Heart right ventricle (tissue), 16 donors: ENCODE results near the gene OR2V2. TPM values are rescaled to one million over a fixed set of nuclear protein-coding genes. Genes with fewer than 3 reads are reported as not detected.
A peak's percentile ranks its signal among the peaks of the same experiment; 100 is the strongest.
"Not testable (repeated sequence)": the region's sequence is repeated elsewhere in the genome, so short reads cannot be mapped to it uniquely, and the experiment has no call there.

Experiments used
- ATAC-seq, 8 donors: fragments of 200-7000 bp; cut with Tn5 transposase; one replicate each; pipeline ENCODE4 v1.9.1; 2020; ENCODE audit warnings: mild to moderate bottlenecking in 8 of 8, moderate library complexity in 8 of 8, moderate number of reproducible peaks in 1 of 8
- DNase-seq, 2 donors: peaks; one replicate each; pipeline ENCODE4 v3.0.0-alpha.2; 2020
- H3K27ac ChIP-seq, 10 donors: fragments of 200-600 bp; sonication (generic) in 2 of 10; one replicate each; pipeline versions ENCODE4 v1.5.0 to v1.8.0; 2020 to 2022; ENCODE audit warnings: mild to moderate bottlenecking in 3 of 10
- H3K27me3 ChIP-seq, 7 donors: fragments of 200-600 bp; one replicate each; pipeline ENCODE4 v1.8.0; 2021 to 2022; ENCODE audit warnings: mild to moderate bottlenecking in 2 of 7
- H3K36me3 ChIP-seq, 9 donors: fragments of 200-600 bp; sonication (generic) in 1 of 9; one replicate each; pipeline versions ENCODE4 v1.5.0 to v1.8.0; 2020 to 2022; ENCODE audit warnings: mild to moderate bottlenecking in 2 of 9
- H3K4me1 ChIP-seq, 9 donors: fragments of 200-600 bp; sonication (generic) in 1 of 9; one replicate each; pipeline versions ENCODE4 v1.5.0 to v1.8.0; 2020 to 2022; ENCODE audit warnings: mild to moderate bottlenecking in 4 of 9
- H3K4me3 ChIP-seq, 10 donors: fragments of 200-600 bp; sonication (generic) in 2 of 10; one replicate each; pipeline versions ENCODE4 v1.5.0 to v1.8.0; 2020 to 2022; ENCODE audit warnings: mild to moderate bottlenecking in 7 of 10, moderate library complexity in 2 of 10
- H3K9me3 ChIP-seq, 11 donors: fragments of 200-600 bp in 10 of 11; sonication (generic) in 2 of 11; one replicate each; pipeline versions ENCODE4 v1.5.0 to v1.8.0; 2013 to 2022; ENCODE audit warnings: mild to moderate bottlenecking in 2 of 11, control low read depth in 1 of 11, moderate library complexity in 1 of 11
- WGBS, 2 donors: extraction: QIAGEN DNeasy Blood & Tissue Kit; methylation state at CpG; one replicate each; pipeline ENCODE4 v1.1.7; 2013; ENCODE audit warnings: inconsistent platforms in 1 of 2; 5-methylcytosine and 5-hydroxymethylcytosine counted together
- intact Hi-C, 10 donors: fragments of 100-400 bp; cut with DNase I; formaldehyde crosslinking; loops; one replicate each; pipeline versions ENCODE4 v1.11.1 to v1.14.2; 2022
- polyA plus RNA-seq, 2 donors: library from polyadenylated mRNA; stranded (reverse); fragments of 200-250 nt; gene quantifications; one replicate each; pipeline ENCODE4 v1.2.3, GENCODE V29; 2013
- total RNA-seq, 10 donors: library from RNA; stranded (reverse); fragmentation: NEBNext Ultra II Directional in 3 of 10; extraction: Animal tissue kit (Norgen Biotek cat#: 25700) in 3 of 10; gene quantifications; one replicate each; pipeline versions ENCODE4 v1.2.1 to v1.2.4, GENCODE V29; 2021 to 2023
- TF ChIP-seq, protein P1 (sequence below), 9 donors: fragments of 200-600 bp; sonication (generic) in 2 of 9; IDR thresholded peaks; one replicate each; pipeline versions ENCODE4 v1.5.0 to v1.8.0; 2021 to 2022; ENCODE audit warnings: antibody characterized with exemption in 9 of 9, mild to moderate bottlenecking in 5 of 9, moderate library complexity in 1 of 9
- donor health status: Arrhythmogenic right ventricular cardiomyopathy.
- donor health status: ischemic (EF 13 %, LVEDD 7.1; RV severe dilation, severe dysfunction).
- donor health status: healthy with polysubstance abuse.
- donor health status: DM: no; HTN: yes; CAD: no.
- donor health status: DM: no; HTN: no; CAD: no.
- donor health status: ischemic (EF 25% LVEDD 6.9; RV normal size, moderate dysfunction).
- donor health status: ischemic (EF 25% LVEDD 5.7; RV mildly dilated, moderate dysfunction).
- donor health status: healthy.
- donor health status: DM: yes; HTN: yes; CAD: no.
- donor health status: Ischemic cardiomyopathy.
- donor health status: ischemic (EF 35%, LVEDD 5.7; RV mildly dilated, moderate dysfunction).
- donor health status: nonischemic (EF 11% LVEDD 7.7; RV severe dilation, severe dysfunction).
- donor health status: DM: yes; HTN: yes; CAD: no.
- donor health status: PGD.
- donor health status: ischemic (EF 29% LVEDD 5.4; RV normal size, mild dysfunction).
- donor health status: nonischemic (EF 23%, LVEDD 6.1; RV moderate dilation, normal function).

OR2V2 gene
- total and polyA plus RNA-seq, 12 donors = not detected

DNA sequence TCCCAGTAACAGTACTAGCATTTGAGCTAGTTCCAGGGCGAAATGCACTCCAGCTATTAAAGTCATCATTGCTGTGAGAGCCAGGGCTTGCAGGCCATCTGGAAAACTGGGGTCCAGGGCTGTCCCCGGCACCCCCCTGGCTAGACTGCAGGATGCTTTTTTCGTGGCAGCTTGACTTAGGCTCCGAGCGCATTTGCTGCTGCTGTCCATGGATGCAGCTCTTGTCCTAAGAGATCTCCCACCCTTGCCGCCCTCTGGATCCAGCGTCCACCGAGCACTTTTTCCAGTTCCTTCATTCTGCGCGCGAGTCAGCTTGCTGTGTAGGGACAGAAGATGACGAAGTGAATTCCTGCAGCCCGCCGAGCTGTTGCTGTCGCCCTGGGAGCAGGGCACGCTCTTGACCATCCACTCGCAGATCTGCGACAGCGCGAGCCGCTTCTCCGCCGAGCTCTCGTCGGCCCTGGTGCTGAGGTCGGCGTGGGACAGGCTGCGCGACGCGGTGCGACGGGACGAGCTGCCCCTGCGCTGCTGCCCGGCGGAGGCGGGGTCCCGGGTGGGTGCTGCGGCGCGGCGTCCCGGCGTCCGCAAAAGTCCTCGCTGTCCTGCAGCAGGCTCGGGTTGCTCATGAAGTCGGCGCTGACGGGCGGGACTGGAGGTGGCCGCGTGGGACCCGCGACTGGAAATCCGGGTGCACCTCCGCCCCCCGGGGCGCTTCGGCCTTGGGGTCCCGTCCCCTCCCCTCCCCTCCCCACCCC, 47.1 kb upstream of the OR2V2 start:
- Histone ChIP-seq H3K4me1 (peaks cover 0 to 5% (median 0%) of the 10 kb centered on the region in 9 donors), H3K4me3 (peak overlapping the region in 5 of 10 donors; percentile 0 to 32 (median 16)), H3K27ac (no peak overlapping the region), H3K9me3 (no peaks in the 10 kb centered on the region), H3K36me3 (no peaks in the 10 kb centered on the region), H3K27me3 (peaks cover 0 to 35% (median 30%) of the 10 kb centered on the region in 7 donors)
- no peak for ATAC-seq
- TF ChIP-seq, protein P1, sequence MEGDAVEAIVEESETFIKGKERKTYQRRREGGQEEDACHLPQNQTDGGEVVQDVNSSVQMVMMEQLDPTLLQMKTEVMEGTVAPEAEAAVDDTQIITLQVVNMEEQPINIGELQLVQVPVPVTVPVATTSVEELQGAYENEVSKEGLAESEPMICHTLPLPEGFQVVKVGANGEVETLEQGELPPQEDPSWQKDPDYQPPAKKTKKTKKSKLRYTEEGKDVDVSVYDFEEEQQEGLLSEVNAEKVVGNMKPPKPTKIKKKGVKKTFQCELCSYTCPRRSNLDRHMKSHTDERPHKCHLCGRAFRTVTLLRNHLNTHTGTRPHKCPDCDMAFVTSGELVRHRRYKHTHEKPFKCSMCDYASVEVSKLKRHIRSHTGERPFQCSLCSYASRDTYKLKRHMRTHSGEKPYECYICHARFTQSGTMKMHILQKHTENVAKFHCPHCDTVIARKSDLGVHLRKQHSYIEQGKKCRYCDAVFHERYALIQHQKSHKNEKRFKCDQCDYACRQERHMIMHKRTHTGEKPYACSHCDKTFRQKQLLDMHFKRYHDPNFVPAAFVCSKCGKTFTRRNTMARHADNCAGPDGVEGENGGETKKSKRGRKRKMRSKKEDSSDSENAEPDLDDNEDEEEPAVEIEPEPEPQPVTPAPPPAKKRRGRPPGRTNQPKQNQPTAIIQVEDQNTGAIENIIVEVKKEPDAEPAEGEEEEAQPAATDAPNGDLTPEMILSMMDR (IDR thresholded peaks at IDR 0.05) = no peak
- intact Hi-C loops = no loop called here
- DNase-seq = no peak
- 4% methylated on average over 50 to 61 of the region's 62 CpGs for whole genome bisulfite sequencing, 2 donors

- H3K9me3 ChIP-seq, ATAC-seq, intact Hi-C loops, H3K4me1 ChIP-seq, H3K36me3 ChIP-seq, H3K27ac ChIP-seq, H3K4me3 ChIP-seq, DNase-seq: not testable (repeated sequence)
- H3K27me3 ChIP-seq = peaks cover 0 to 39% (median 36%) of the 10 kb centered on the region in 7 donors
- WGBS, 2 donors = 0% methylated on average over 16 of the region's 54 CpGs; no CpG with 5 or more reads in 1 of the 2 donors
Measured at GRCh38 chr5:181101030-181101641, 46.2 kb upstream of the OR2V2 start.

GRCh38 chr5:181101930-181102674, 45.3 kb upstream of the OR2V2 start:
- H3K9me3 ChIP-seq, H3K36me3 ChIP-seq, DNase-seq, ATAC-seq, intact Hi-C loops, H3K27ac ChIP-seq, H3K4me3 ChIP-seq, H3K4me1 ChIP-seq: not testable (repeated sequence)
- H3K27me3 ChIP-seq = peaks cover 0 to 49% (median 46%) of the 10 kb centered on the region in 7 donors
- no CpG with 5 or more reads among the region's 30 CpGs for WGBS, 2 donors

- ATAC-seq, H3K36me3 ChIP-seq, H3K4me3 ChIP-seq, H3K27ac ChIP-seq, H3K4me1 ChIP-seq, H3K9me3 ChIP-seq, intact Hi-C loops, DNase-seq: not testable (repeated sequence)
- peaks cover 0 to 63% (median 62%) of the 10 kb centered on the region in 7 donors for H3K27me3 ChIP-seq
- 6 to 13% methylated on average over 5 of the region's 5 CpGs for WGBS, 2 donors
Measured at GRCh38 chr5:181104259-181104568, 43.2 kb upstream of the OR2V2 start.

DNA sequence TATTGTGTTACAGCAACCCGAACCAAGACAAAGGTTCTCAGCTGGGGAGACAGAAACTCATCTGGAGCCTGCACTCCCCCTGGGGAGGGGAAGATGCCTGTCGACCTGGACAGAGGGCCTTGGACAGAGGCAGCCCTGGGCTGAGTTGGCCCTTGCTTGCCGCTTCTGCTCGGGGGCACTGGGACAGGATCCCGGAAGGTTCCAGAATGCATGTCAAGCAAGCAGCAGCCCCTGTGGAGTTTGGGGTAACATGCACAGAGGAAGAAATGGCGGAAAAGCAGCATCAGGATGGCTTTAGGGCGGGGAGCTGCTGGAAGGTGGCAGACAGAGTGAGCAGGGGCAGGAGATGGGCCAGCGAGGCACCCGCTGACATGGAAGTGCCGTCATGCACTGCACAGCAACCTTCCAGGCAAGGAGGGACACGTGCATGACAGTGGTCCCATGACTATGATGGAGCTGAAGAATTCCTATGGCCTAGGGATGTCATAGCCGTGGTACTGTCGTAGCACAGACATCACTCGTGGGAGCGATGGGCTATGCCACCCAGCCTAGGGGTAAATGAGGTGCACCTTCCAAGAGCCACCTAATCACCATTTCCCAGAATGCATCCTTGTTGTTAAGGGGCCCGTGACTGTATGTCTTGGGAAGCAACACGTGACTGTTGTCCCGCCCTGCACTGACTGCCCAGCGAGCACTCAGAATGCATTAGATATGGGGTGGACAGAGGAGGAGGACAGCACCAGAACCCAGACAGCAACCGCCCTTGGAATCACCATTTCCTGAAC, 42.6 kb upstream of the OR2V2 start:
- DNase-seq = not testable (repeated sequence)

More for the DNA sequence above, 42.6 kb upstream of the OR2V2 start:
- H3K4me3 ChIP-seq, H3K27ac ChIP-seq, ATAC-seq, intact Hi-C loops, H3K4me1 ChIP-seq, H3K36me3 ChIP-seq, H3K9me3 ChIP-seq: not testable (repeated sequence)
- H3K27me3 ChIP-seq = peaks cover 0 to 63% (median 62%) of the 10 kb centered on the region in 7 donors
- 26 to 60% methylated on average over 10 to 20 of the region's 20 CpGs for WGBS, 2 donors
